ENCODE results near the gene POC1A.
A peak's percentile ranks its signal among the peaks of the same experiment; 100 is the strongest.

The POC1A gene

DNA sequence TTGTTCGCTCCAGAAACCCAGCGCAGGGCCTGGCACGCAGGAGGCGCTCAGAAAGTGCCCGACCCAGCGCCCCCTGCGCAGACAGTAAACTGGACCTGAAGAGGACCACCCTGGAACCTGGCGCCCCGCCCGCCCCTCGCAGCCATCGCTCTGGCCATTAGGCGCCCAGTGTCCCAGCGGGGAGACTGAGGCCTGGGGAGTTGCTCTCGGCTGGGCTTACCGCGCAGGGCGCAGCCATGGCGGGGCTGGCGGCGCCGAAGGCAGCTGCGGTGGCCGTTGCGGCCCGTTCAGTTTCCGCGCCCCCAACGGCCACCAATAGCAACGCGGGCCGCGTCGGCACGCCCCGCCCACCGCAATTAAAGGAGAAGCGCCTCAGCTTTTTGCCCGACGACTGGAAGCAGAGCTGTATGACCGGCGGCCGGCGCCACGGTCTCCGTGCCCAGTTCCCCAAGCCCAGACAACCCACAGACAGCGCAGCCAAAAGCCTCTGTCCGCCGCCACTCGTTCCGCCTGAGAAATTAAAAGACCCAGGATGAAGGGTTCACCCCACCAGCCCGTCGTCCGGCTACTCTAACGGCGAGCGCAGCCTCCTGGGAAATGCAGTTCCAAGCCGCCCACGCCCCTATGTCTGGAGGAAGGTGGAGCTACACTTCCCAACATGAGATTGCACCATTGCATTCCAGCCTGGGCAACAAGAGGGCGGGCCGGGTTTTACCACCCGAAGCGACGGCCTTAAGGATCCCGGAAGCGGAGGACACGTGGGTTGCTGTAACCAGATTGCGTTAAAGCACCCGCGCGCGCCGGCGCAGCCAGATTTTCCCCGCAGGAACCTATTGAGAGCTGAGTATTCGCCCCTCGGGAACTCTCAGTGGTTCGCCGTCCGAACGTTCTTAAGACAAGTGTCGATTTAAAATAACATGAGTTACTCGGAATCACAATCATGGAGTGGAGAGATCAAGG is at the start of gene POC1A:
Gene POC1A (minus strand): TSS at position 289 of the 960 bp plus-strand sequence. CDS start 51 bp downstream, at position 238.
- DNase-seq: peak; percentile 91 to 95

DNA sequence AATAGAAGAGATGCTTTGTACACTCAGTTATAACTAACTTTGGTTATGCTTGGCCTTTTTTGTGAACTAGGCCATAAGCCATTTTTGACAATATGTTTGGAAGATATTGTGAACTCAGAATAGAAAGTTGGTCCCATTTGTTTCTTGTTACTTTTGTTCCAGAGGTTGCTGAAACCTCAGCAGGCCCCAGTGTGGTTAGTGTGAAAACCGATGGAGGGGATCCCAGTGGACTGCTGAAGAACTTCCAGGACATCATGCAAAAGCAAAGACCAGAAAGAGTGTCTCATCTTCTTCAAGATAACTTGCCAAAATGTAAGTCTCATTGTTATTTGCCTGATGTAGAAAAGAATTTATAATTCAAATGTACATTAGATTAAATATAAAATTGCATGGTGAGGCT is 49.5 kb upstream of the POC1A start:
- no peak for DNase-seq

DNA sequence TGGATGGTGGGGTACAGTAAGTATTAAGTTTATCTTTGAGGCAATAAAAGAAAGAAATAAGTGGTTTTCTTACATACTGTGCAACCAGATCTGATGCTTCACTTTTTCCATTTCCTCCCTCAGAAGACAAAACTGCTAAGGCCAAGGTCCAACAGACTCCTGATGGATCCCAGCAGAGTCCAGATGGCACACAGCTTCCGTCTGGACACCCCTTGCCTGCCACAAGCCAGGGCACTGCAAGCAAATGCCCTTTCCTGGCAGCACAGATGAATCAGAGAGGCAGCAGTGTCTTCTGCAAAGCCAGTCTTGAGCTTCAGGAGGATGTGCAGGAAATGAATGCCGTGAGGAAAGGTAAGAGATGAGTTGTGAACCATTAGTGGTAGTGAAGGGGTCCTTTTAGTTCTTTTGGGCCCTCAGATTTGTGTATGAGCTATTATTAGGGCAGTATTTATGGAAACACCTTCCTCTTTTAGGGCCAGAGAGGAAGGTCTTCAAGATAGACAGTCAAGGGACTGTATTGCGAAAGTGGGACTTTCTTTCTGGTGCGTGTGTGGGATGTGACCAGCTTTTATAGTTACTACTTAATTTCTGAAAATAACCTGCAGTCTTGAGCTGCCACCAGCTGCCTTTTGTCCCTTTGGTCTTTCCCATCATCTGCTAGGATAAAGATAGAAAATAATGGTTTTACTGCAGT is 48.3 kb upstream of the POC1A start:
- no peak for DNase-seq

DNA sequence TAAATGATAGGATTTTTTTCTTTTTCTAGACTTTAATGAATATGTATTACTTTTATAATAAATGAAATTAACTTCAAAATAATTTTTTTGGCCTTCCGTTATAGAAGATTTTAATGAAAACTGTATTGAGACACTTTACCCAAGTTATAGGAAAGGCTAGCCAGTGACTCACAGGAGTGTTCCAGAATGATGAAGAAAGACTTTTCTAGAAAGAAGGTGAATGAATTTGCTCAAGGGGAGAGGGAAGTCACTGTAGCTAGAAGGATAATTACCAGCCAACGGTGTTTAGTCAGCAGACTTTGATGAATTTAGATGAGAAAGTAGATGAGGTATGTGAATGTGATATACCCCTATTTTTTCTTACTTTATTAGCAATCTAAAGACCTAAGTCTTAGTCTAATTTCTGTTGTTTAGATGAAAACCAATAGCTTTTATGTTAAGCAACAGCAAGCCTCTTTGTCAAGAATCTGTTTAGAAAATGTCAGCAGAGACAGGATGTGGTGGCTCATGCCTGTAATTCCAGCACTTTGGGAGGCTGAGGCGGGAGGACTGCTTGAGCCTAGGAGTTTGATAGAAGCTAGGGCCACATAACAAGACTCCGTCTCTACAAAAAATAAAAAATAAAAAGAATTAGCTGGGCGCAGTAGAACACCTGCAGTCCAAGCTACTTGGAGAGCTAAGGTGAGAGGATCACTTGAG is 46.9 kb upstream of the POC1A start:
- DNase-seq: no peak

DNA sequence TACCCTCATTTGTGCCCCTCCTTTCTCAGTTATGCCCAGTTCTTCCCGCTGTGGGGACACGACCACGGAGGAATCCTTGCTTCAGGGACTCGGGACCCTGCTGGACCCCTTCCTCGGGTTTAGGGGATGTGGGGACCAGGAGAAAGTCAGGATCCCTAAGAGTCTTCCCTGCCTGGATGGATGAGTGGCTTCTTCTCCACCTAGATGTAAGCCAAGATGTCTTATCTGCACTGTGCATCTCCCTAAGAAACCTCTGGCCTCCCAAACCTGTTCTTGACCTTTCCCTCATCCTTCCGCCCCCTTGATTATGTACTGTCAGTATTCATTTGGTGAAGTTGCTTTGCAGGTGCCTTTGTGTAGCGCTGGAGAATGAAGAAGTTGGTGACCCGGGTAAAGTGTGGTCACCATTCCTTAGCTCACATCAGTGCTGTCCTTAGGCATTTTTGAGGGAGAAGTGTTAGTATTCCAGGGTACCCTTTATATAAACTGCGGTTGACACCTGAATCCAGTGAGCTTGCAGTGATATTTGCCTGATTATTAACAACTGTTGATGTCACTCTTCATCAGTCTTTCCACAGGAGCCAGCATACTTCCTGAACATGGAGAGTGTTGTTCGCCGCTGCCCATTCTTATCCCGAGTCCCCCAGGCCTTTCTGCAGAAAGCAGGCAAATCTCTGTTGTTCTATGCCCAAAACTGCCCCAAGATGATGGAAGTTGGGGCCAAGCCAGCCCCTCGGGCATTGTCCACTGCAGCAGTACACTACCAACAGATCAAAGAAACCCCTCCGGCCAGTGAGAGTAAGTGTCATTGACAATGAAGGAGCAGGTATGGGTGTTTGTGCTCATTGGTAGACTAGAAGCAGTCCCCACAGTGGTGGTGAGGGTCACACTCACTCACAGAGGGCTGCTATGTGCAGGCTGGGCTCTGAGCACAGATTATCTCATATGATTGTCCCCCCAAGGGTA is 44.7 kb upstream of the POC1A start:
- DNase-seq: no peak

DNA sequence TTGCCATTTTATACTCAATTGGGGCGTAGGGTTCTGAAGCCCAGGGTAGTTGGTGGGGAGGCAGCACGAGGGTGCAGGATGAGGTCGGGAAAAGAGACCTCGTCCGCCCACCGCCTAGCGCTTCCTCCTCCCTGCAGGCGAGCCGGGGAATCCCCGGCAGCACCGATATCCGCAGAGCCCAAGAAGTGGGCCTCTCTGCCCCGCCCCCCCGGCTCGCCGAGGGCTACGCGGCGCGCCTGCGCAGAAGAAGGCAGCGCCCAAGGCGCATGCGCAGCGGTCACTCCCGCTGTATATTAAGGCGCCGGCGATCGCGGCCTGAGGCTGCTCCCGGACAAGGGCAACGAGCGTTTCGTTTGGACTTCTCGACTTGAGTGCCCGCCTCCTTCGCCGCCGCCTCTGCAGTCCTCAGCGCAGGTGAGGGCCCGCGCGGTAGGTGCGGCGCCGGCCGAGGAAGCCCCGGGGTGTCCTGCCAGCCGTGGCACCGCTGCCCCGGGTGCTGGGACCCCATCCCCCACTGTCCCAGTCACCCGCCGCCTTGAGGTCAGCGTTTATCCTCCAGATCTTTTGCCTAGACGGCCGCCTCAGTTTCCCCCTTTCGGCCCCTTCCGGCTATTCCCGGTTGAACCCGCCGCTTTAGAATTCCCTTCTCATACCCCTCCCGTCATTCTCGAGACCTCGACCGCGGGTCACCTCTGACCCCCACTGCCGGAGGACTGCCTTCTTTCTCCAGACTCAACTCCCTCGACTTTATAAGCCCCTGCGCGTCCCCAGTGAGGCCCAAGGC is 43.8 kb upstream of the POC1A start, which contains the start of gene ALAS1:
Gene ALAS1 (plus strand): TSS at position 319 of the 784 bp plus-strand sequence. CDS start 1,082 bp downstream, outside the sequence.
- DNase-seq: peak; percentile 94 to 96

DNA sequence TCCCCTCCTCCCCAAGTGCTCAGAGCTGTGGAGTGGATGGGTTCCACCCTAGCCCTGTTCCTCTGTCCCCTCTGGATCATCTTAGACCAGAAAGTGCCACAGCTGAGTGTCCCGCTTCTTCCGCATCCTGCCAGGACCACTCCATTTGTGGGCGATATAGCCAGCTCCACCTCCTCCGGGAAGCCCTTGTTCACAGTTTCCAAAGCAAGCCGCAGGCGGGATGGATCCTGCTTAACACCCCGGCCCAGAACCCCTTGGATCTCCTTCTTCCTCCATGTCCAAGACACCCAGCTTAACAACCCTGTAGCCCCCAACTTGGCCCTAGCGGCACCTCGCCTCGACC is 43.2 kb upstream of the POC1A start:
- peak in 1 of 2 experiments; percentile 26 for DNase-seq

DNA sequence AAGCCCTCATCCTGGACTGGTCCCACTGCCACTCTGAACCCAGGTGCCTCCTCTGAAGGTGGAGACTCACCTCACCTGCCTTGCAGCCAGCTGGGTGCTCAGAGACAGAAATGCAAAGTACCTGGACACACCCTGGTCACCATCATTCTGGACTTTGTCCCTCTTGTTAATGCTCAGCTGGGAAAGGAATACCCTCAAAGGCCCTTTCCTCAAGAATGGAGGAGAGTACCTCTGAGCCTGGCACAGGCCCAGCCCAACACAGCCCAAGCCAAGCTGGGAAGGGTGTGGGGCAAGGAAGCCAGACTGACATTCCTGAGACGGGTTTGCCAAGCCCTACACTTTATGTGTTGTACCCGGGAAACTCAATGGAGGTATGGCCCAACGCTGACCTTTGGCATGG is 42.8 kb upstream of the POC1A start:
- no peak for DNase-seq

DNA sequence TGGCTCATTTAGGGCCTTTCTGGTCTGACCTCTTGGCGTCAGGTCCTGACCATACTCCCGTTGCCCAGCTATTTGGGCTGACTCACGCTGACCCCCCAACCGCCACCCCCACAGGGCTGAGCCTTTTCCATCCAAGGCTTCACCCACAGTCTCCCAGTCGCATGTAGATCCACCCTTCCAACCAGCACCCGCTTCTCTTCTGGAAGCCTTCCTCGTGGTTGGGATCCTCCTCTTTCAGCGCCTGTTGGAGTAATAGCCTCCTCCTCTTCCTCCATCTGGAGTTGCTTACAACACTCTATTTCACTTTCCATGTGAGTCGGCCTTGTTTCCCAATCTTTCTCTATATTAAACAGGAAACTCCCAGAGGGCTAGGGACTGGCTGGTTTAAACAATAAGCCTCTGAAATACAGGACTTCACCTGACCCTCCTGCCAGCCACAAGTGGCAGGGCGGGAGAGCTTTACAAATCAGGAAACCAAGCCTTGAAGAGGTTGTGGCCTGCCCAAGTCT is 41.7 kb upstream of the POC1A start:
- no peak for DNase-seq

DNA sequence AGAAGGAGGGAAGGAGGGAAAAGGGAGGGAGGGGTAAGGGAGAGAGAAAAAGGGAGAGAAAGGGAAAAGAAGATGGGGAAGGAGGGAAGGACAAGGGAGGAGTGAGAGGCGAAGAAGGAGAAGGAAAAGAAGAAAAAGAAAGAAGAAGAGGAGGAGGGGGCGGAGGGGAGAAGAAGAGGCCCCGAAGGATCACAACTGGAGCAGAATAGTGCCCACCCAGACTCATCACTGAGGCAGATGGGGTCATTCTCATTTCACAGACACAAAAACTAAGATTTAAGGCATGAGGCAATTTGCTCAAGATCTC is 41.0 kb upstream of the POC1A start:
- no peak for DNase-seq

DNA sequence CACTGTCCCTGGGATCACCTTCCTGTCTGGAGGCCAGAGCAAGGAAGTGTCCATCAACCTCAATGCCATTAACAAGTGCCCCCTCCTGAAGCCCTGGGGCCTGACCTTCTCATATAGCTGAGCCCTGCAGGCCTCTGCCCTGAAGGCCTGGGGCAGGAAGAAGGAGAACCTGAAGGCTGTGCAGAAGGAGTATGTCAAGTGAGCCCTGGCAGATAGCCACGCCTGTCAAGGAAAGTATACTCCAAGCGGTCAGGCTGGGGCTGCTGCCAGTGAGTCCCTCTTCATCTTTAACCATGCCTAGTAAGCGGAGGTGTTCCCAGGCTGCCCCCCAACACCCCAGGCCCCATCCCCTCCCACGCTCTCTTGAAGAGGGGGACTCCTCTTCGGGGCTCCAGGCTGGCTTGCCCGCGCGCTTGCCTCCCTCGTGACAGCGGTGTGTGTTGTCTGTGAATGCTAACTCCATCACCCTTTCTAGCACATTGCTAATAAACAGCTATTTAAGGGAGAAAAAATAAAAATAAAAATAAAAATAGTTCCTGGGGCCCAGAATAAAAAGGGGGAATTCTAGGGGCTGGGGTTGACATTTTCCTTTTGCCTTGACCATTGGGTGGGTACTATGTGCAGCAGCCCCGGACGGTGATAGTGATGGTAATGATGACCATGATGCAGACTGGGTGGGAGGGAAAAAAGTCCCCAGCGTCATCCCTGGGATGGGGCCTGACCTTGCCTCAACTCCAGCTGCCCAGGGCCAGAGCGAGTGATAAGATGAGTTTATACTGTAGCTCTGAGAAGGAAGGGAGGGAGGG is 40.5 kb upstream of the POC1A start:
- DNase-seq: no peak

DNA sequence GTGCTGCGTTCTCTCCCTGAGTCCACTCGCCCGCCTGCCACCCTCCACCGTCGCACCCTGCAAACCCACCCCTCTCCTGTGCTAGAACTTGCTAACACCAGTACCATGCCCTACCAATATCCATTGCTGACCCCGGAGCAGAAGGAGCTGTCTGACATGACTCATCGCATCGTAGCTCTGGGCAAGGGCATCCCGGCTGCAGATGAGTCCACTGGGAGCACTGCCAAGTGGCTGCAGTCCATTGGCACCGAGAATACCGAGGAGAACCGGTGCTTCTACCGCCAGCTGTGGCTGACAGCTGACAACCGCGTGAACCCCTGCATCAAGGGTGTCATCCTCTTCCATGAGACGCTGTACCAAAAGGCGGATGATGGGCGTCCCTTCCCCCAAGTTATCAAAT is 38.8 kb upstream of the POC1A start:
- no peak for DNase-seq

DNA sequence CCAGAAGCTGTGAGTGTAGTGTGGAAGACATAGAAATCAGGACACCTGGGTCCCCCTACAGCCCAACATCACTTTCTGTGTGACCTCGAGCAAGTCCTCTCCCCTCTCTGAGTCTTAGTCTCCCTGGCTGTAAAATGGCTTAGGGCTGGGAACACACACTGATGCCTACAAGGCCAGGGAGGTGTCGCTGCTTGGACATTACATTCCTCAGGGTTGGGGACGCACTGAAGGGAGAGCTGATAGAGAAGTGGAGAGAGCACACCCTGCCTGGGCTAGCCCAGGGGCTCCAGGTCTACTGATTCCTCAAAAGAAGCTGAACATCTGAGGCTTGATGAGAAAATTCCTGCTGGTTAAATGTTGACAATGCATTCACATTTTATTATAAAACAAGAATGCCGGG is 37.4 kb upstream of the POC1A start:
- no peak for DNase-seq

DNA sequence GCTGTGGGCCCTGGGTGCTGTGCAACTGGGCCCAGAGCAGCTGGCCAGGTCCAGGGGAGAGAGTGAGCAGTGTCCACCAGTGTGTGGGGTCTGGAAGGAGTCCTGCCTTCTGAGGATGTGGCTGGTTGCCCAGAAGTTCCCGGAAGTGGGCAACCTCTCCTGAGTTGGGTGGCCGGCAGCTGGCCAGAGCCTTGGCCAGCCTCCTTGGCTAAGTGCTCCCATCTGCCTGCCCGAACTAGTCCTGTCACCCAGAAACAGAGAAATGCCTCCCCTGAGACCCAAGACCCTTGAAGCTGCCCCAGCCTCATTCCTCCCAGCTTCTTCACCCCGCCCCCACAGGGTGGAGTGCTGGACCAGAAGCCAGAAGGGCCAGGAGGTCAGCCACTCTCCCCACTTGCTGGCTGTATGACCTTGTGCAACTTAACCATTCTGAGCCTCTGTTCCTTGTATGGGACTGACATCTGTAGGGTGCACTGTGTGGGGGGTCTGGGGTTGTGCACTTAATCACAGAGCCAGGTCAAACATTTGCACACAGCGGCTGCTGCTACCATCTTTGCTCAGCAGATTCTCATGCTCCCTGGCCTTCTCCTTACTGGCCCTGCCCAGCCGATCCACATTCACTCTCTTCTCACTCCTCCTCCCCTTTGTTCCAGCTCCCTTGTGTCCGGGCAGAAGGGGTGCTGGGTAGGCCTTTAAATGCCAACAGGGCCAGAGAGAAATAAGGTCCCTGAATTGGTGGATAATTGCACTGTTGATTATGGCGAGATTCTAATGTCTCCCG is 36.3 kb upstream of the POC1A start:
- no peak for DNase-seq

DNA sequence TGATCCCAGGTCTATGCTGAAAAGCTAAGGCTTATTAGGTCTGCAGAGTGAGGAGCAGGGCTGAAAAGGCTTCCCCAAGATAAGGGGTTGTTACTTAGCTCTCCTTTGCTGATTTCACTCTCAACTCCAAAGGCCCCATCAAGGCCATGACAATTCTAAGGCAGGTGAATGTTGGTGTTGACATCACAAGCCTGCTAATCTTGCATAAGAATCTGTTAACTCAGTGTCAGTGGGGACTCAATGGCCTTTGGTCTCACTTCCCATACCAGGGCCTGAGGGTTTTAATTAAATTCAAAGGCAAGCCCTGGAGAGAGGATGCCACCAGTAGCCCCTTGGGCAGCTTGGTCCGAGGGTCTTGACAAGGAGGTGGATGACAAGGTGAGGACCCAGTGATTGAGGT is 34.3 kb upstream of the POC1A start:
- no peak for DNase-seq

DNA sequence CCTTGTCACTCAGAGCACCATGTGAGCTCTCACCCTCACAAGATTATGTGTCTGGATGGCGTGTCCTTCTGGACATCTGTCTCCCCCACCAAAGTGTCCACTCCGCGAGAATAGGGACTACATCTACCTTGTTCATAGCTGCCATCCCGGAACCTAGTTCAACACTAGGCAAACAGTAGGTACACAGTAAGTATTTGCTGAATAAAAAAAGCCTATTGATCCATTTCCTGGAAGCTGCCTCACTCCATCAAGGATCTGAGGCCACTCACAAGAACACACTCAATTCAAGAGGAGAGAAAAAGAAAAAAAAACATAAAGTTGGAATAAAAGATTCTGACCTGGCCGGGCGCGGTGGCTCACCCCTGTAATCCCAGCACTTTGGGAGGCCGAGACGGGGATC is 32.5 kb upstream of the POC1A start:
- no peak for DNase-seq

DNA sequence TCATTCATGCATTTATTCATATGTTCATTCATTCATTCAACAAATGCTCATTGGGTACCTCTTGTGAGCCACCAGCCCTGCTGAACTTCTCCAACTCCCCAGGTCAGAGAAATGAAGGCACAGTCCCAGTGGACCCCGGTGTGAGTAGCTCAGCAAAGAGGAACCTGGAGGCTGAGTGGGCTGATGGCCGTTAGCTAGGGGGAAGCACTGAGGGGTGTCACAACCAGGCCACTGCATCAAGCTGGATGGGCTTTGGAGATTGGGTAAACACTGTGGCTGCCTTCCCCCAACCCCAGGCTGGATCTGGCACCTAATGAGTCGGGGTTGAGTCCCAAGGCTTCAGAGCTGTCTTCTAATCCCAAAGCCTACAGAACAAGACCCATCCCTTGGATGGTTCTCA is 31.6 kb upstream of the POC1A start:
- DNase-seq: no peak

DNA sequence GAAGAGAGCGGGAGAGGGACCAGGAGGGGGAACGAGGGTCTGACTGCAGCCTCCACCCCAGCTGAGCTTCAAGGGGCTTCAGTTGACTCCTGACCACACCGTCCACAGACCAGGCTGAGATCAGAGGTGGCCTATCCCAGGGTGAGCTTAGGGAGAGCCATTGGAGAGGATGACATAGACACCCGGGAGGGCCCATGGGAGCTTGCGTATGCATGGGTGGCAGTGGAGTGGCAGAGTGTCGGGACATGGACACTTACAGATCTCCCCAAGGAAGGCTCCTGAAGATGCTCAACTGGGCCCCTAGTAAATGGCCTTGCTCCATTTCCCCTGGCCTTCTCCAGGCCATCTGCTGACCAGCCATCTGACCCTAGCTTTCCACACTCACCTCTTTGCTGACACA is 31.1 kb upstream of the POC1A start:
- no peak for DNase-seq

DNA sequence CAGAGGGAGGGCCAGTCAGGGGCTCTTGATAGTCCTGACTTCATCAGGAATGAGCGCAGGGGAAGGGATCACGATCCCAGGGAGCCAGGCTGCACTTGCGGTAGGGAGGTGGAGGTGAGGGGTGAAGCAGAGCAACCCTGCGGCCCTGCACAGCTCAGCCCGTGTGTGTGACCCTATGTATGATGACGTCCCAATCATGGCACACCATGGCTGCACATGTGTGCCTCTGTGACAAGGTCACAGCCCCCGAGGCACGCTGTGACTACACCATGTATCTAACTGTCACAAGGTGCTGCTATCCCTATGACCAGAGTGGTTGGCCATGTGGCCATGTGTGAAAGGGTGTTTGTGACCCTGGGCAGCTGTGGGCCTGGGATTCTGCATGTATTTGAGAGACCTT is 30.5 kb upstream of the POC1A start:
- DNase-seq: no peak
